Keratinocyte (primary cell): ENCODE results near the gene BLTP2. TPM values are rescaled to one million over a fixed set of nuclear protein-coding genes. Genes with fewer than 3 reads are reported as not detected.

Experiments
- DNase-seq: peaks from one replicate; pipeline ENCODE4 v3.0.0-alpha.2; 2011; ENCODE audit warnings: low read depth, missing footprints, low spot score
- FAIRE-seq: peaks from 2 replicates; lab custom pipeline; 2011; peaks lifted over from hg19 to GRCh38; lab: Jason Lieb, UNC
- H2AFZ ChIP-seq: 2 replicates; pipeline ENCODE4 v1.6.0; 2012; ENCODE audit warnings: low read length, control low read depth, inconsistent platforms; ENCODE audit not compliant: control insufficient read depth
- H3K27ac ChIP-seq: 2 replicates; pipeline ENCODE4 v1.5.1; 2011; ENCODE audit warnings: low read length; ENCODE audit not compliant: control insufficient read depth, insufficient read depth
- H3K27me3 ChIP-seq: 3 replicates; pipeline ENCODE4 v1.6.0; 2011; ENCODE audit warnings: low read length; ENCODE audit not compliant: control insufficient read depth, insufficient read depth; ENCODE audit errors: extremely low read depth
- H3K36me3 ChIP-seq, 2 experiments: 2 replicates in 1 of 2; 3 replicates in 1 of 2; pipeline ENCODE4 v1.5.1; 2011; ENCODE audit warnings: low read length in 2 of 2, mild to moderate bottlenecking in 1 of 2; ENCODE audit not compliant: control insufficient read depth in 2 of 2, insufficient read depth in 2 of 2; ENCODE audit errors: extremely low read depth in 1 of 2
- H3K4me1 ChIP-seq: 3 replicates; pipeline ENCODE4 v1.5.1; 2011; ENCODE audit warnings: low read length; ENCODE audit not compliant: control insufficient read depth, insufficient read depth; ENCODE audit errors: extremely low read depth
- H3K4me2 ChIP-seq: 3 replicates; pipeline ENCODE4 v1.6.0; 2011; ENCODE audit warnings: low read depth, low read length; ENCODE audit not compliant: control insufficient read depth, insufficient read depth; ENCODE audit errors: extremely low read depth
- H3K4me3 ChIP-seq, 3 experiments: fragments of 200-600 bp in 1 of 3; sonication (generic) in 1 of 3; 2 replicates in 2 of 3; 3 replicates in 1 of 3; pipeline ENCODE4 v1.5.1; 2011 to 2016; ENCODE audit warnings: low read length in 3 of 3, mild to moderate bottlenecking in 3 of 3, control low read depth in 2 of 3, inconsistent platforms in 1 of 3, low read depth in 1 of 3, mixed read lengths in 1 of 3, mixed run types in 1 of 3, moderate library complexity in 1 of 3; ENCODE audit not compliant: control insufficient read depth in 2 of 3, insufficient read depth in 2 of 3; ENCODE audit errors: extremely low read depth in 1 of 3
- H3K79me2 ChIP-seq: 2 replicates; pipeline ENCODE4 v1.6.0; 2012; ENCODE audit warnings: low read length; ENCODE audit not compliant: control insufficient read depth, insufficient read depth
- H3K9ac ChIP-seq: 3 replicates; pipeline ENCODE4 v1.6.0; 2011; ENCODE audit warnings: low read length; ENCODE audit not compliant: control insufficient read depth, insufficient read depth; ENCODE audit errors: extremely low read depth
- H3K9me1 ChIP-seq: 3 replicates; pipeline ENCODE4 v1.6.0; 2011; ENCODE audit warnings: low read length; ENCODE audit not compliant: control insufficient read depth, insufficient read depth; ENCODE audit errors: extremely low read depth
- H3K9me3 ChIP-seq: 2 replicates; pipeline ENCODE4 v1.5.1; 2012; ENCODE audit warnings: low read depth, low read length; ENCODE audit not compliant: control insufficient read depth
- H4K20me1 ChIP-seq: 3 replicates; pipeline ENCODE4 v1.6.0; 2011; ENCODE audit warnings: low read length; ENCODE audit not compliant: control insufficient read depth, insufficient read depth; ENCODE audit errors: extremely low read depth
- CTCF ChIP-seq, 3 experiments: IDR thresholded peaks in 1 of 3; conservative IDR thresholded peaks in 1 of 3; optimal IDR thresholded peaks in 1 of 3; 2 replicates in 2 of 3; 3 replicates in 1 of 3; pipeline versions ENCODE3 to v1.5.1; 2011; ENCODE audit warnings: low read length in 3 of 3, mild to moderate bottlenecking in 3 of 3, moderate library complexity in 2 of 3, control low read depth in 1 of 3, inconsistent platforms in 1 of 3; ENCODE audit not compliant: insufficient read depth in 2 of 3; ENCODE audit errors: extremely low read depth in 1 of 3
- EZH2 ChIP-seq: IDR thresholded peaks from one replicate; pipeline ENCODE4 v1.6.1; 2012; ENCODE audit warnings: inconsistent platforms, mild to moderate bottlenecking, low read length, moderate library complexity
- dilution Hi-C: fragments of 300-500 bp; cut with MboI; formaldehyde crosslinking; loops from one replicate; pipeline ENCODE4 v1.7.0; 2020; ENCODE audit warnings: low sequenced_read_pairs; ENCODE audit not compliant: extremely low pct_ligation_motif_present
- polyA plus RNA-seq, 5 experiments: library from polyadenylated mRNA; depleted of rRNA in 3 of 5; stranded (reverse) in 3 of 5; stranded (forward) in 1 of 5; unstranded in 1 of 5; fragments of >200 nt; gene quantifications; 1 replicate in 1 of 5; 2 replicates in 3 of 5; 3 replicates in 1 of 5; pipeline versions ENCODE4 v1.2.1 to v1.2.3, GENCODE V29; 2011 to 2012; ENCODE audit warnings: missing spikeins in 2 of 5, low read depth in 1 of 5, low replicate concordance in 1 of 5

The BLTP2 gene
- polyA plus RNA-seq, 1 donor (not counting 4 experiments of a cell fraction or from before 2014, with no cell fraction given): 98.2 TPM

- no peaks in the 10 kb centered on the region for H3K9me1 ChIP-seq
- dilution Hi-C loops: no loop called here
- peaks cover 19% of the 10 kb centered on the region for H3K79me2 ChIP-seq
- H4K20me1 ChIP-seq: no peaks in the 10 kb centered on the region
- peak overlapping the region in 1 of 3 experiments; percentile 84 for H3K4me3 ChIP-seq
- H3K9ac ChIP-seq: peak overlapping the region; percentile 90
- TF ChIP-seq CTCF (optimal IDR thresholded peaks at IDR 0.05 in 1 of 3, IDR thresholded peaks at IDR 0.05 in 1 of 3, conservative IDR thresholded peaks at IDR 0.05 in 1 of 3; ENCODE audit: extremely low read depth in 1 of 3, insufficient read depth in 2 of 3, low read length in 3 of 3) (no peak), EZH2 (no peak)
- H3K9me3 ChIP-seq: no peaks in the 10 kb centered on the region
- H3K27me3 ChIP-seq: no peaks in the 10 kb centered on the region
- peak overlapping the region; percentile 92 for H3K4me2 ChIP-seq
- FAIRE-seq (no peak), DNase-seq (no peak)
- H3K27ac ChIP-seq: peak overlapping the region; percentile 89
- peak overlapping the region; percentile 32 for H2AFZ ChIP-seq
- H3K36me3 ChIP-seq: peaks cover 20 to 24% of the 10 kb centered on the region in 2 experiments
- peaks cover 20% of the 10 kb centered on the region for H3K4me1 ChIP-seq
These were observed 1.2 kb upstream of the BLTP2 start for GRCh38 chr17:28646039-28646754.

GRCh38 chr17:28645576-28645939, 600 bp upstream of the BLTP2 start:
- TF ChIP-seq CTCF (optimal IDR thresholded peaks at IDR 0.05 in 1 of 3, IDR thresholded peaks at IDR 0.05 in 1 of 3, conservative IDR thresholded peaks at IDR 0.05 in 1 of 3; ENCODE audit: extremely low read depth in 1 of 3, insufficient read depth in 2 of 3, low read length in 3 of 3) (no peak), EZH2 (no peak)
- Histone ChIP-seq H3K4me2 (peak overlapping the region; percentile 92), H3K36me3 (peaks cover 25 to 27% of the 10 kb centered on the region in 2 experiments), H3K27me3 (no peaks in the 10 kb centered on the region), H3K4me3 (peak overlapping the region; percentile 65 to 84 (median 69)), H4K20me1 (no peaks in the 10 kb centered on the region), H3K9me3 (no peaks in the 10 kb centered on the region), H3K9me1 (no peaks in the 10 kb centered on the region), H3K79me2 (peaks cover 19% of the 10 kb centered on the region), H3K27ac (peak overlapping the region; percentile 89), H3K4me1 (peaks cover 20% of the 10 kb centered on the region), H3K9ac (peak overlapping the region; percentile 90), H2AFZ (peak overlapping the region; percentile 85)
- dilution Hi-C loops: no loop called here
- no peak for FAIRE-seq
- DNase-seq: no peak
